HEK293 (cell line): ENCODE results near the gene POLR2C.

Experiments used
- CTCF ChIA-PET: fragments of 350-600 bp; formaldehyde crosslinking; extraction: SDS; loops from one replicate; lab custom pipeline; 2021; ENCODE audit warnings: antibody characterized with exemption; lab: Yijun Ruan, JAX
- POLR2A ChIA-PET: fragments of 300-600 bp; formaldehyde crosslinking; extraction: SDS; loops from one replicate; lab custom pipeline; 2020; ENCODE audit warnings: antibody characterized with exemption, inconsistent platforms; lab: Yijun Ruan, JAX
- H3K27ac ChIP-seq: fragments of 200-500 bp; sonication (Bioruptor generic); 2 replicates; pipeline ENCODE4 v1.5.1; 2014; ENCODE audit warnings: low read depth, low read length, control low read depth, inconsistent platforms; ENCODE audit errors: extremely low read depth
- H3K36me3 ChIP-seq, 2 experiments: fragments of 200-500 bp in 1 of 2; sonication (Bioruptor generic) in 1 of 2; 1 replicate in 1 of 2; 2 replicates in 1 of 2; pipeline ENCODE4 v1.5.1; 2014 to 2017; ENCODE audit warnings: inconsistent platforms in 2 of 2, low read length in 2 of 2; ENCODE audit not compliant: control insufficient read depth in 2 of 2, insufficient read depth in 1 of 2
- H3K4me1 ChIP-seq: fragments of 200-500 bp; sonication (Bioruptor generic); 2 replicates; pipeline ENCODE4 v1.5.1; 2014; ENCODE audit warnings: mild to moderate bottlenecking, low read length, inconsistent platforms; ENCODE audit not compliant: control insufficient read depth, insufficient read depth
- H3K4me3 ChIP-seq: 2 replicates; pipeline ENCODE4 v1.5.1; 2011; ENCODE audit warnings: low read depth, mild to moderate bottlenecking, control low read depth, low read length, moderate library complexity
- H3K9me3 ChIP-seq: fragments of 200-500 bp; sonication (Bioruptor generic); 2 replicates; pipeline ENCODE4 v1.5.1; 2014; ENCODE audit warnings: low read depth, low read length, inconsistent platforms; ENCODE audit not compliant: control insufficient read depth, insufficient read depth
- HOXA7 ChIP-seq: sonication (generic); formaldehyde crosslinking; IDR thresholded peaks from 2 replicates; pipeline ENCODE4 v1.8.1; 2022; ENCODE audit warnings: missing genetic modification reagents, borderline replicate concordance
- MZF1 ChIP-seq: fragments of 450-650 bp; formaldehyde crosslinking; IDR thresholded peaks from 2 replicates; pipeline ENCODE4 v1.5.1; 2017; ENCODE audit warnings: missing biosample characterization, missing genetic modification characterization, borderline replicate concordance
- SALL2 ChIP-seq: fragments of 450-650 bp; formaldehyde crosslinking; IDR thresholded peaks from 2 replicates; pipeline ENCODE4 v1.5.0; 2017; ENCODE audit warnings: missing biosample characterization, mild to moderate bottlenecking, missing genetic modification characterization, borderline replicate concordance
- WT1 ChIP-seq: fragments of 450-650 bp; formaldehyde crosslinking; IDR thresholded peaks from 2 replicates; pipeline ENCODE4 v1.5.1; 2016; ENCODE audit warnings: missing biosample characterization, missing genetic modification characterization
- ZBTB20 ChIP-seq: fragments of 450-650 bp; formaldehyde crosslinking; IDR thresholded peaks from 2 replicates; pipeline ENCODE4 v1.5.1; 2016; ENCODE audit warnings: missing biosample characterization, missing genetic modification characterization
- ZBTB21 ChIP-seq: fragments of 450-650 bp; formaldehyde crosslinking; IDR thresholded peaks from 2 replicates; pipeline ENCODE4 v1.5.1; 2017; ENCODE audit warnings: missing biosample characterization, missing genetic modification characterization
- ZFP3 ChIP-seq: fragments of 450-650 bp; formaldehyde crosslinking; IDR thresholded peaks from 2 replicates; pipeline ENCODE4 v1.5.1; 2016; ENCODE audit warnings: low read depth, missing biosample characterization, missing genetic modification characterization
- ZNF175 ChIP-seq: fragments of 450-650 bp; formaldehyde crosslinking; IDR thresholded peaks from 2 replicates; pipeline ENCODE4 v1.5.1; 2016; ENCODE audit warnings: missing biosample characterization, missing genetic modification characterization
- ZNF202 ChIP-seq: fragments of 450-650 bp; formaldehyde crosslinking; IDR thresholded peaks from 2 replicates; pipeline ENCODE4 v1.5.1; 2016; ENCODE audit warnings: missing biosample characterization, missing genetic modification characterization, borderline replicate concordance
- ZNF248 ChIP-seq: fragments of 450-650 bp; formaldehyde crosslinking; IDR thresholded peaks from 2 replicates; pipeline ENCODE4 v1.5.1; 2017; ENCODE audit warnings: missing biosample characterization, missing genetic modification characterization
- ZNF292 ChIP-seq: fragments of 450-650 bp; formaldehyde crosslinking; IDR thresholded peaks from 2 replicates; pipeline ENCODE4 v1.5.1; 2016; ENCODE audit warnings: low read depth, missing biosample characterization, missing genetic modification characterization, borderline replicate concordance
- ZNF335 ChIP-seq: fragments of 450-650 bp; formaldehyde crosslinking; conservative IDR thresholded peaks from 2 replicates; pipeline ENCODE4 v1.5.1; 2016; ENCODE audit warnings: missing biosample characterization, missing genetic modification characterization
- ZNF366 ChIP-seq: fragments of 450-650 bp; formaldehyde crosslinking; conservative IDR thresholded peaks from 2 replicates; pipeline ENCODE4 v1.5.1; 2016; ENCODE audit warnings: missing biosample characterization, missing genetic modification characterization
- ZNF394 ChIP-seq: fragments of 450-650 bp; formaldehyde crosslinking; IDR thresholded peaks from 2 replicates; pipeline ENCODE4 v1.5.1; 2016; ENCODE audit warnings: missing biosample characterization, missing genetic modification characterization, mild to moderate bottlenecking, moderate library complexity, borderline replicate concordance
- ZNF398 ChIP-seq: fragments of 450-650 bp; formaldehyde crosslinking; IDR thresholded peaks from 2 replicates; pipeline ENCODE4 v1.5.1; 2017; ENCODE audit warnings: missing biosample characterization, missing genetic modification characterization
- ZNF571 ChIP-seq: fragments of 450-650 bp; formaldehyde crosslinking; IDR thresholded peaks from 2 replicates; pipeline ENCODE4 v1.5.0; 2017; ENCODE audit warnings: missing biosample characterization, missing genetic modification characterization
- ZNF658 ChIP-seq: fragments of 450-650 bp; formaldehyde crosslinking; IDR thresholded peaks from 2 replicates; pipeline ENCODE4; 2016; ENCODE audit warnings: missing biosample characterization, missing genetic modification characterization
- ZNF670 ChIP-seq: fragments of 450-650 bp; formaldehyde crosslinking; IDR thresholded peaks from 2 replicates; pipeline ENCODE4 v1.5.1; 2016; ENCODE audit warnings: missing biosample characterization, missing genetic modification characterization, low read depth
- ZNF76 ChIP-seq: fragments of 450-650 bp; formaldehyde crosslinking; IDR thresholded peaks from 2 replicates; pipeline ENCODE4; 2016; ENCODE audit warnings: low read depth, missing biosample characterization, missing genetic modification characterization, borderline replicate concordance
- TF ChIP-seq, protein P1 (sequence below): fragments of 450-650 bp; formaldehyde crosslinking; IDR thresholded peaks from 2 replicates; pipeline ENCODE4 v1.5.1; 2017; ENCODE audit warnings: missing biosample characterization, missing genetic modification characterization
- TF ChIP-seq, protein P2 (sequence below): fragments of 450-650 bp; formaldehyde crosslinking; IDR thresholded peaks from 2 replicates; pipeline ENCODE4 v1.5.1; 2016; ENCODE audit warnings: missing biosample characterization, missing genetic modification characterization
- TF ChIP-seq, protein P3 (sequence below): fragments of 450-650 bp; formaldehyde crosslinking; IDR thresholded peaks from 2 replicates; pipeline ENCODE4 v1.5.1; 2017; ENCODE audit warnings: missing biosample characterization, missing genetic modification characterization
- TF ChIP-seq, protein P4 (sequence below): fragments of 450-650 bp; formaldehyde crosslinking; IDR thresholded peaks from 2 replicates; pipeline ENCODE4 v1.5.1; 2016; ENCODE audit warnings: missing biosample characterization, missing genetic modification characterization

POLR2C gene

DNA sequence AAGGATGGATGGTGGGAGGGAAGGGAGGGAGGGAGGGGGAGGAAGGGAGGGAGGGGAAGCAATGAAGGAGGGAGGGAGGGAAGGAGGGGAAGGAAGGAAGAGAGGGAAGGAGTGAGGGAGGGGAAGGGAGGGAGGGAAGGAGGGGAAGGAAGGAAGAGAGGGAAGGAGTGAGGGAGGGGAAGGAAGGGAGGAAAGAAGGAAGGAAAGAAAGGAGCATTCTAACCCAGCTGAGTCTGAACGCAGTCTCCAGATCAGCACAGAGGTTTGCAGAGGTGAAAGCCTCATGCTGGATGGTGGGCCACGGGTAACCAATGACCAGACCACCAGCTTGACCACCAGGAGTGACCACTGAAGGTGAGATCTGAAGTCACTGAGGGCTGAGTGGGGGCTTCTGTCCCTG is 39.3 kb upstream of the POLR2C start:
- CTCF ChIA-PET: interaction anchor here (0.5 to 11.5 kb wide), 14 partner anchors 8 to 918 kb away, joined by 3 to 290 read pairs (median 4); no protein-coding TSS in a partner anchor

DNA sequence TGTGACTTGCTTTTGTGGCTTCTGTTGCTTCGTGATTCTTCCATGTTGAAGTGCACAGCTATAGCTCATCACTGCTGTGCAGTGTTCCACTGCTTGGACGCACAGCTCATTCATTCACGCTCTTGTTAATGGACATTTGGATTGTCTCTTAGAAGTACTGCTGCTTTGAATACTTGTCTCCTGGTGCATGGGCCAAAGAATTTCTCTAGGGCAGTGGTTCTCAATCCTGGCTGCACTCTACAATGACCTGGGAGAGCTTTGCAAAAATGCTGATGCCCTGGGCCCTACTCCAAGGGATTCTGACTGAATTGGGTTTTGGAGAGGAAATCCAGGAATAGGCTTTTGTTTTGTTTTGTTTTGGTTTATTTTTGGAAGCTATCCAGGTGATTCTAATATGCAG is 37.9 kb upstream of the POLR2C start:
- Histone ChIP-seq H3K4me1 (no peaks in the 10 kb centered on the region), H3K9me3 (no peaks in the 10 kb centered on the region), H3K36me3 (peaks cover 0 to 28% of the 10 kb centered on the region in 2 experiments; a peak in 2 of 3 replicates), H3K27ac (no peak overlapping the region), H3K4me3 (no peak overlapping the region)
- CTCF ChIA-PET: interaction anchor here (0.6 to 11.5 kb wide), 4 partner anchors 52 to 277 kb away, joined by 3 to 290 read pairs (median 16); no protein-coding TSS in a partner anchor
- TF ChIP-seq MZF1: no peak
- TF ChIP-seq ZBTB20 (tag by site-specific recombination): peak; percentile 69
- no peak for TF ChIP-seq SALL2 (tag by site-specific recombination)
- TF ChIP-seq, protein P1, sequence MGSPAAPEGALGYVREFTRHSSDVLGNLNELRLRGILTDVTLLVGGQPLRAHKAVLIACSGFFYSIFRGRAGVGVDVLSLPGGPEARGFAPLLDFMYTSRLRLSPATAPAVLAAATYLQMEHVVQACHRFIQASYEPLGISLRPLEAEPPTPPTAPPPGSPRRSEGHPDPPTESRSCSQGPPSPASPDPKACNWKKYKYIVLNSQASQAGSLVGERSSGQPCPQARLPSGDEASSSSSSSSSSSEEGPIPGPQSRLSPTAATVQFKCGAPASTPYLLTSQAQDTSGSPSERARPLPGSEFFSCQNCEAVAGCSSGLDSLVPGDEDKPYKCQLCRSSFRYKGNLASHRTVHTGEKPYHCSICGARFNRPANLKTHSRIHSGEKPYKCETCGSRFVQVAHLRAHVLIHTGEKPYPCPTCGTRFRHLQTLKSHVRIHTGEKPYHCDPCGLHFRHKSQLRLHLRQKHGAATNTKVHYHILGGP (tag by site-specific recombination): no peak
- TF ChIP-seq ZNF335 (tag by site-specific recombination): no peak
- TF ChIP-seq WT1 (tag by site-specific recombination): no peak
- TF ChIP-seq ZNF248 (tag by site-specific recombination): no peak
- TF ChIP-seq, all 188 proteins: peak for 1
- POLR2A ChIA-PET: interaction anchor here (3.6 kb wide), 1 partner anchor 22 kb away, joined by 15 read pairs; the partner anchor contains the start of genes CIAPIN1 and COQ9

More for the DNA sequence above, 39.3 kb upstream of the POLR2C start:
- peaks cover 0 to 16% of the 10 kb centered on the region in 2 experiments; a peak in 1 of 3 replicates for H3K36me3 ChIP-seq
- no peak overlapping the region for H3K4me3 ChIP-seq
- TF ChIP-seq ZNF76 (tag by site-specific recombination) (no peak), ZNF394 (no peak), ZNF292 (tag by site-specific recombination) (no peak), ZNF398 (tag by site-specific recombination) (peak; percentile 56), ZNF366 (tag by site-specific recombination) (peak; percentile 77)
- H3K4me1 ChIP-seq: no peaks in the 10 kb centered on the region
- POLR2A ChIA-PET: interaction anchor here (3.6 kb wide), 1 partner anchor 24 kb away, joined by 15 read pairs; the partner anchor contains the start of genes CIAPIN1 and COQ9
- H3K27ac ChIP-seq: no peak overlapping the region
- H3K9me3 ChIP-seq: no peaks in the 10 kb centered on the region

DNA sequence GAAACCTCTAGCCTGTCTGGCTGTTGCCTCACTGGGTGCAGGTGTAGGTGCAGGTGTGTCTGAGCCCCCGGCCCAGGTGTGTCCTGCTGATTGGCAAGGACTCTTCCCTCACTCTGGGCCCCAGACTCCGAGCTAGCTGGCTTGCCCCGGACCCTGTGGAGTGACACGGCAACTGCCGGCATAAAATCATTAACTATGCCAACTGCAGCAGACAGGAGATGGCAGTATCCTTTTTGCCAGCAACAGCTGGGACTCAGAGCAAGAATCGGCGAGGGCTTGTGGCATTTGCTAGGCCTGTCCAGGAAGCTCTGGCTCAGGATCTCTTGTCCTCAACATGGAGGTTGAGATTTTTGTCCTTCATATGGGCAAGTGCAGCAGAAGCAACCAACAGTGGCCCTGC is 36.1 kb upstream of the POLR2C start:
- no peak overlapping the region for H3K4me3 ChIP-seq
- peaks cover 14 to 46% of the 10 kb centered on the region in 2 experiments for H3K36me3 ChIP-seq
- no peaks in the 10 kb centered on the region for H3K9me3 ChIP-seq
- ChIA-PET POLR2A (interaction anchor here (1.2 kb wide), 1 partner anchor 36 kb away, joined by 3 read pairs; the partner anchor contains the start of gene POLR2C), CTCF (interaction anchor here (0.6 to 11.5 kb wide), 4 partner anchors 8 to 342 kb away, joined by 3 to 290 read pairs (median 10); no protein-coding TSS in a partner anchor)
- no peaks in the 10 kb centered on the region for H3K4me1 ChIP-seq
- H3K27ac ChIP-seq: no peak overlapping the region
- no peak for TF ChIP-seq ZNF175 (tag by site-specific recombination)
- TF ChIP-seq, protein P2, sequence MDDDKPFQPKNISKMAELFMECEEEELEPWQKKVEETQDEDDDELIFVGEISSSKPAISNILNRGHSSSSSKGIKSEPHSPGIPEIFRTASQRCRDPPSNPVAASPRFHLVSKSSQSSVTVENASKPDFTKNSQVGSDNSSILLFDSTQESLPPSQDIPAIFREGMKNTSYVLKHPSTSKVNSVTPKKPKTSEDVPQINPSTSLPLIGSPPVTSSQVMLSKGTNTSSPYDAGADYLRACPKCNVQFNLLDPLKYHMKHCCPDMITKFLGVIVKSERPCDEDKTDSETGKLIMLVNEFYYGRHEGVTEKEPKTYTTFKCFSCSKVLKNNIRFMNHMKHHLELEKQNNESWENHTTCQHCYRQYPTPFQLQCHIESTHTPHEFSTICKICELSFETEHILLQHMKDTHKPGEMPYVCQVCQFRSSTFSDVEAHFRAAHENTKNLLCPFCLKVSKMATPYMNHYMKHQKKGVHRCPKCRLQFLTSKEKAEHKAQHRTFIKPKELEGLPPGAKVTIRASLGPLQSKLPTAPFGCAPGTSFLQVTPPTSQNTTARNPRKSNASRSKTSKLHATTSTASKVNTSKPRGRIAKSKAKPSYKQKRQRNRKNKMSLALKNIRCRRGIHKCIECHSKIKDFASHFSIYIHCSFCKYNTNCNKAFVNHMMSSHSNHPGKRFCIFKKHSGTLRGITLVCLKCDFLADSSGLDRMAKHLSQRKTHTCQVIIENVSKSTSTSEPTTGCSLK (tag by site-specific recombination): no peak
- no peak for TF ChIP-seq ZNF76 (tag by site-specific recombination)
- no peak for TF ChIP-seq HOXA7 (CRISPR knock-in tag)
- TF ChIP-seq, protein P3, sequence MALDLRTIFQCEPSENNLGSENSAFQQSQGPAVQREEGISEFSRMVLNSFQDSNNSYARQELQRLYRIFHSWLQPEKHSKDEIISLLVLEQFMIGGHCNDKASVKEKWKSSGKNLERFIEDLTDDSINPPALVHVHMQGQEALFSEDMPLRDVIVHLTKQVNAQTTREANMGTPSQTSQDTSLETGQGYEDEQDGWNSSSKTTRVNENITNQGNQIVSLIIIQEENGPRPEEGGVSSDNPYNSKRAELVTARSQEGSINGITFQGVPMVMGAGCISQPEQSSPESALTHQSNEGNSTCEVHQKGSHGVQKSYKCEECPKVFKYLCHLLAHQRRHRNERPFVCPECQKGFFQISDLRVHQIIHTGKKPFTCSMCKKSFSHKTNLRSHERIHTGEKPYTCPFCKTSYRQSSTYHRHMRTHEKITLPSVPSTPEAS (tag by site-specific recombination): no peak
- no peak for TF ChIP-seq ZNF571 (tag by site-specific recombination)
- TF ChIP-seq ZNF670: no peak
- TF ChIP-seq ZBTB21 (tag by site-specific recombination): no peak
- TF ChIP-seq ZNF658 (tag by site-specific recombination): no peak
- TF ChIP-seq, protein P4, sequence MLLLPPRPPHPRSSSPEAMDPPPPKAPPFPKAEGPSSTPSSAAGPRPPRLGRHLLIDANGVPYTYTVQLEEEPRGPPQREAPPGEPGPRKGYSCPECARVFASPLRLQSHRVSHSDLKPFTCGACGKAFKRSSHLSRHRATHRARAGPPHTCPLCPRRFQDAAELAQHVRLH (tag by site-specific recombination): no peak
- TF ChIP-seq ZNF202 (tag by site-specific recombination): no peak
- TF ChIP-seq ZFP3 (tag by site-specific recombination): no peak
